OCI-LY7 (cell line): Measurements from ENCODE around the gene KLK3.

Source experiments
- EZH2phosphoT487 ChIP-seq: fragments of 200-600 bp; sonication (generic); IDR thresholded peaks from 2 replicates; pipeline ENCODE4 v1.6.1; 2018; ENCODE audit warnings: low read depth, borderline replicate concordance, mild to moderate bottlenecking, mixed run types, antibody characterized with exemption, low read length, moderate library complexity, mixed read lengths
- TF ChIP-seq, protein P1 (sequence below): fragments of 200-600 bp; sonication (generic); conservative IDR thresholded peaks from 2 replicates; pipeline ENCODE4 v1.5.1; 2014; ENCODE audit warnings: mild to moderate bottlenecking, antibody characterized with exemption, low read length, moderate library complexity, mixed read lengths

DNA sequence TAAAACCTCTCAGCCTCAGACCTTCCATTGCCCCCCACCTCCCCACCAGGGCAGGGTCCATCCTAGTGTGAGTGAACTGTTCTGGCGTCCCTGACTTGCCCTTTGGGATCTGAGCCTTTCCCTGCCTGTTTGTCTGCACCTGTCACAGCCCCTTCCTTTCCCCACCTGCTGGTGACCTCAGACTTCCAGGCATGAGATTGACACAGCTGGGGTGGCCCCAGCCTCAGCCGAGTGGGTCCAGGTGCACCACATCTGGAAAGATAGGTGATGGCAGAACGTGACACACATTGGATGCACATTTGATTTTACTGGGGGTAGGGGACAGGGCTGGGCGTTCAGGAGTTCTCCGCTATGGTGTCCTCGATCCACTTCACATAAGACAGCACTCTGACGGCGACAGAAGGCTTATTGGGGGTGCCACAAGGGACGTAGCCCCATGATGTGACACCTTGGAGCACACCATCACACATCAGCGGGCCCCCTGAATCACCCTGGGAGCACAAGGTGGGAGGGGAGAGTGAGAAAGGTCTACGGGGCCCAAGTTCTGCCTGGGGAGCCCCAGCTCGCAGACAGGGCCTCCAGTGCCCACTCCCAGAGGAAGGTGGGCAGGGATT lies 35.7 kb upstream of the KLK3 start:
- TF ChIP-seq, protein P1, sequence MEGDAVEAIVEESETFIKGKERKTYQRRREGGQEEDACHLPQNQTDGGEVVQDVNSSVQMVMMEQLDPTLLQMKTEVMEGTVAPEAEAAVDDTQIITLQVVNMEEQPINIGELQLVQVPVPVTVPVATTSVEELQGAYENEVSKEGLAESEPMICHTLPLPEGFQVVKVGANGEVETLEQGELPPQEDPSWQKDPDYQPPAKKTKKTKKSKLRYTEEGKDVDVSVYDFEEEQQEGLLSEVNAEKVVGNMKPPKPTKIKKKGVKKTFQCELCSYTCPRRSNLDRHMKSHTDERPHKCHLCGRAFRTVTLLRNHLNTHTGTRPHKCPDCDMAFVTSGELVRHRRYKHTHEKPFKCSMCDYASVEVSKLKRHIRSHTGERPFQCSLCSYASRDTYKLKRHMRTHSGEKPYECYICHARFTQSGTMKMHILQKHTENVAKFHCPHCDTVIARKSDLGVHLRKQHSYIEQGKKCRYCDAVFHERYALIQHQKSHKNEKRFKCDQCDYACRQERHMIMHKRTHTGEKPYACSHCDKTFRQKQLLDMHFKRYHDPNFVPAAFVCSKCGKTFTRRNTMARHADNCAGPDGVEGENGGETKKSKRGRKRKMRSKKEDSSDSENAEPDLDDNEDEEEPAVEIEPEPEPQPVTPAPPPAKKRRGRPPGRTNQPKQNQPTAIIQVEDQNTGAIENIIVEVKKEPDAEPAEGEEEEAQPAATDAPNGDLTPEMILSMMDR = no peak
- no peak for TF ChIP-seq EZH2phosphoT487
